Astrocyte of the spinal cord (primary cell): ENCODE data around the gene PARP6.

Source experiments
- DNase-seq: peaks from one replicate; pipeline ENCODE4 v3.0.0; 2011; ENCODE audit warnings: low read depth, low spot score
- H3K4me3 ChIP-seq: 2 replicates; pipeline ENCODE4 v1.5.1; 2011; ENCODE audit warnings: low read depth, mild to moderate bottlenecking, low read length, moderate library complexity
- in situ Hi-C: cut with HindIII; loops from 2 replicates; pipeline ENCODE4 v1.10.0; 2017; ENCODE audit warnings: low sequenced_read_pairs
- TF ChIP-seq, protein P1 (sequence below): IDR thresholded peaks from 2 replicates; pipeline ENCODE4 v1.5.1; 2012; ENCODE audit warnings: low read depth, mild to moderate bottlenecking, low read length, inconsistent platforms

PARP6 gene

GRCh38 chr15:72198356-72199204, 73.8 kb downstream of the PARP6 start:
- no peak for DNase-seq
- TF ChIP-seq, protein P1, sequence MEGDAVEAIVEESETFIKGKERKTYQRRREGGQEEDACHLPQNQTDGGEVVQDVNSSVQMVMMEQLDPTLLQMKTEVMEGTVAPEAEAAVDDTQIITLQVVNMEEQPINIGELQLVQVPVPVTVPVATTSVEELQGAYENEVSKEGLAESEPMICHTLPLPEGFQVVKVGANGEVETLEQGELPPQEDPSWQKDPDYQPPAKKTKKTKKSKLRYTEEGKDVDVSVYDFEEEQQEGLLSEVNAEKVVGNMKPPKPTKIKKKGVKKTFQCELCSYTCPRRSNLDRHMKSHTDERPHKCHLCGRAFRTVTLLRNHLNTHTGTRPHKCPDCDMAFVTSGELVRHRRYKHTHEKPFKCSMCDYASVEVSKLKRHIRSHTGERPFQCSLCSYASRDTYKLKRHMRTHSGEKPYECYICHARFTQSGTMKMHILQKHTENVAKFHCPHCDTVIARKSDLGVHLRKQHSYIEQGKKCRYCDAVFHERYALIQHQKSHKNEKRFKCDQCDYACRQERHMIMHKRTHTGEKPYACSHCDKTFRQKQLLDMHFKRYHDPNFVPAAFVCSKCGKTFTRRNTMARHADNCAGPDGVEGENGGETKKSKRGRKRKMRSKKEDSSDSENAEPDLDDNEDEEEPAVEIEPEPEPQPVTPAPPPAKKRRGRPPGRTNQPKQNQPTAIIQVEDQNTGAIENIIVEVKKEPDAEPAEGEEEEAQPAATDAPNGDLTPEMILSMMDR: no peak
- in situ Hi-C loops: no loop called here
- no peak overlapping the region for H3K4me3 ChIP-seq

DNA sequence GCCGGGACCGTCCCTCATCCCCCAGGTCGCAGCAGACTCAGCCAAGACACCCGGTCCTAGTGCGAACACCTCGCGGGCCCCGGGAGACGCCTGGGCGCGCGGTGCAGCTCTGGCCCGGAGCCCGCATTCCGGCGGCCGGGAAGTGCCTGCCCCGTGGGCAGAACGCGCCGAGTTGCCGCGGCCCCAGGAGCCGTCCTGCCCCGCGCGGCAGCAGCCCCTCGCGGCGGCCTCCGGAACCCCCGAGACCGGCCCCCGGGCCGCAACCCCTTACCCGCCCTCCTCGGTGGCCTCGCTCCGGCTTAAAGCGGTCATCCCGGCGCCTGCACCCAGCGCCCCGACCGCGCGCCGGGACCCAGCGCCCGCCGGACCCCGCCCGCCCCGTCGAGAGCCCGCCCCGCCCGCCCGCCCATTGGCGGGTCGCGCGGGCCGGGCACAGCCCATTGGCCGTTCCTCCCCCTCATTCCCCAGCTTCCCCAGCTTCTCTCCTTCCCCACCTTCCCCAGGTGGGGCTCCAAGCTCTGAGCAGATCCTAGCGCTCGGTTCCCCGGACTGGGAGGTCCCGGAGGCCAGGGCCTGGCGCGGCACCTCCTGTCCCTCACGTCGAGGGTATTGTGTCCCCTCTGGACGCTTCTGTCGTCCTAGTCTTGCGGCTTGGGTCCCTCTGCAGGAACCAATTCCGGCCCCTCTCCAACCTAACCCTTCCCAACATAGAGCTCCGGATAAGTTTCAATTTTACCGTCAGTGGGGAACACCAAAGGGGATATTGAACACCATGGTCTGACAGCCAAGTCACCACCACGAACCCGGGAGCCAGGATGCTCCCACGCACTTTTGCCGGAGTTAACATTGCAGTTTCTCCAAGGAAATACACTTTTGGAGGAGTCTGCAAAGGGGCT, 74.6 kb downstream of the PARP6 start, which contains the start of gene GRAMD2A:
TSS of gene GRAMD2A (minus strand) at position 328 of the 896 bp plus-strand sequence.
- DNase-seq: peak; percentile 39
- TF ChIP-seq, protein P1: no peak
- in situ Hi-C loops: no loop called here
- peak within 1 kb of the TSS; percentile 27 for H3K4me3 ChIP-seq

DNA sequence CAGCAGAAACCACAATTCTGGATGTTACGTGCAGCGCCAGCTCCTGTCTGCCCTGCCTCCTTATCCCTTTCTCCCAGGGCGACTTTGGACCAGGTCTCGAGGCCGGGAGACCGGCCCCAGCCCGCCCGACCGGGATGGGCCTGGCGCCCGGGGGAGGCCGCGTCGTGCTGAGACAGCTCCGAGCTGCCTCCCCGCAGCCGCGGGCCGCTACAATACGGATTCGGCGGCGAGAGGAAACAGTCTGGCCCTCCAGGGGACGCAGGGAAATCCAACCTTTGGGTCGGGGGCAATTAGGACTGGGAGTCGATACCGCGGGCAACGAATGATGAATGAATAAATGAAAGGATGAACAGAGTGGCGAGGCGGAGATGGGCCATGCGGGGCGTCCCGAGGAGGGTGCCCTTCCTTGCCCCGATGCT, 75.3 kb downstream of the PARP6 start:
- DNase-seq: no peak
- H3K4me3 ChIP-seq: peak overlapping the region; percentile 27
- in situ Hi-C loops: no loop called here
- TF ChIP-seq, protein P1: no peak

GRCh38 chr15:72196409-72197040, 75.8 kb downstream of the PARP6 start:
- TF ChIP-seq, protein P1: no peak
- DNase-seq: no peak
- in situ Hi-C loops: no loop called here
- H3K4me3 ChIP-seq: no peak overlapping the region

DNA sequence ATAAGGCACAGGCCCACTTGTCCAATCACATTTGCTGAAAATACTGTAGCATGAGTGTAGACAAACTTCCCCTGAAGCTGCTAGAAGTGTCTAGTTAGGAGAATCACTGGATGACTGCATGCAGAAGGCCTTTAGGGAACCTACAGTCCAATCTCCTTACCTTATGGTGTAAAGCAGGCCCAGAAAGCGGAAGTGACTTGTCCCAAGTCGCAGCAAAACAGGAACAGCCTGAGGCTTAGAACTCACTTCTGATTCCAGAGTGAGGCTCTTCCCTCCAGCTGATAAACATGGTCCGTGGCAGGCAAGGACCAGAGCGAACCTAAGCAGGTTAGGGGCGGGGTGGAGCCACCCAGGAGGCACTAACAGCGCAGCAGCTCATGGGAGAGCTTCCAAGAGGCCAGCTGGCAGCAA, 77.2 kb downstream of the PARP6 start:
- in situ Hi-C loops: no loop called here
- TF ChIP-seq, protein P1: no peak

GRCh38 chr15:72193836-72194396, 78.4 kb downstream of the PARP6 start:
- TF ChIP-seq, protein P1: no peak
- H3K4me3 ChIP-seq: no peak overlapping the region
- in situ Hi-C loops: no loop called here
- no peak for DNase-seq

More for the DNA sequence above, 77.2 kb downstream of the PARP6 start:
- DNase-seq: no peak
- H3K4me3 ChIP-seq: no peak overlapping the region
